Fibroblast of skin of back (primary cell): ENCODE measurements around the gene AKT2.

Experiments used
- DNase-seq: peaks from one replicate; pipeline ENCODE4 v3.0.0-alpha.2; 2013

Gene AKT2

DNA sequence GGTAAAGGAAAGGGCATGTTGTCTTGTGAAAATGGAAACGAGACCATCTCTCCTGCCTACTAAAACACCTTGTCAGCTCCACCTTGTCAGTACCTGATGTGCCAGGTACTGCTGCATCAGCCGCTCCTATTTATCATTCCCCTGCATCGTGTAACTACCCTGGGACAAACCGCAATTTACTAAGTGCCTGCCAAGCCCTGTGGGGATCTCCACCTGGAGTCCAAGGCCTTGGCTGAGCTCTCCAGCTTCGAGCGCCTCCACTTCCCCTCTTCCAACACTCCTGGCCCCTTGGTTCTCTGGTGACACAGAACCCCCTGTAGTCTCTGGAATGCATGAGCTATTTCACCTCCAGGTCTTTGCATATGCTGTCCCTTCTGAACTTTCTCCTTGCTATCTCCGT lies 32.8 kb downstream of the AKT2 start:
- DNase-seq = no peak

DNA sequence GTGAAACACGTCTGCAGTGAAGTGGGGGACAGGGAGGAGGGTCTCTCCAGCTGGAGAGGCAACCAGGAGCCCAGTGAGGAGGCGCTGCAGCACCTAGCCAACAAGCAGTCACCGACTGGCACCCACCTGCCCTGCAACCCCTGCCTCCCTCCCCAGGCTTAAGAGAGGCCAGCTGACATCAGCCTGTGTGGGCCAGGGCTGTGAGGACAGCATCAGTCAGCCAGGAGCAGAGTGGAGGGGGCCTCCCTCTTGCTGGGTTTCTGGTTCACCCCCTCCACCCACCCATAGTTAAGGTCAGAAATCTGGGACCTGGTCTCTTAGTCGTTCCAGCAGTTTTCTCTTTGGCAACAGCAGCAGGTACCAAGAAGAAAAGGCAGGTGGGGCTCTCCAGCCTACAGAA lies 33.2 kb downstream of the AKT2 start:
- DNase-seq = no peak

DNA sequence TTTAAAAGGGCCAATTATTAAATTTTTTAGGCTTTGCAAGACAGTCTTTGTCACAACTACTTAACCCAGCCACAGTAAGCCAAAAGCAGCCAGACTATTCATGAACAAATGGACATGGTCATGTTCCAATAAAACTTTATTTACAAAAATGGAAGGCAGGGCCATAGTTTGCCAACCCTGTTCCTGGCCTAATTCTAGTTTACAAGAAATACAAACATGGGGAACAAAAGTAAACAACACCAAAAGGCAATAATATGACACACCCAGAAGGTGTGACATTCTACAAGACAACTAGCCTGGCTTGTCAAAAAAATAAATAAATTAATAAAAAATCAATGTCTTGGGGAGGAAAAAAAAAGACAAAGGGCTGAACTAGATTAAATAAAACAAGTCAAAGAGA lies 33.9 kb downstream of the AKT2 start:
- no peak for DNase-seq

DNA sequence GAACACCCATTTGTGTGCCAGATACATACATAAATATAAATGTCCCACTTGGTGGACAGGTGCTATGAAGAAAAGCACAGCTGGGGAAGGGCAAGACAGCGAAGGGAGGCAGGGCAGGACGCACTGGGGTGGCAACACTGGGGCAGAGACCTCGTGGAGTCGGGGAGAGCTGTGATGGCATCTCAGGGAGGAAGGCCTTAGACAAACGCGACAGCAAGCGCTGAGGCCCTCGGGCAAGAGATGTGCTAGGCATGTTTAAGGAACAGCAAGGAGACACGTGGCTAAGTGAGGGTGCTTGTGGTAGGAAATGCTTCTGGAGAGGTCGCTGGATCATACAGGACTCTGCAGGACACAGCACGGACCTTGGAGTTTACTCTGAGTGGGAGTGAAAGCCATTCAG lies 35.4 kb downstream of the AKT2 start:
- DNase-seq = no peak

DNA sequence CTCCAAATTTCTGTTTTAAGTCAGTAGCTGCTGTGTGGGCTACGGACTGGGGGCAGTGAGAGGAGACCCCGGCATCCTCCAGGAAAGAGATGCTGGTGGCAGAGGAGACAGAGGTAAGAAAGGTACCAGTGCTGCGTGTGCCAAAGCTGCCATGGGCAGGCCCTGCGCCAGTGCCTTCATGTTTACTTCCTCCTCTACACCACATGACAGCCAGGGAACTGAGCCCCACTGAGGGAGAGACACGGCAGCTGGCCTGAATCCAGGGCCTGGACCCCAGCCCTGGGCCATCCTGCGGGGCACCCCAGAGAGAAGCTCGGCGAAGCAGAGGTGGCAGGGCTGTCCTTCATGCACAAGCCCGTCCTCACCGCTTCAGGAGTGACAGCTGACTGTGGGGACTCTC lies 35.9 kb downstream of the AKT2 start:
- no peak for DNase-seq

DNA sequence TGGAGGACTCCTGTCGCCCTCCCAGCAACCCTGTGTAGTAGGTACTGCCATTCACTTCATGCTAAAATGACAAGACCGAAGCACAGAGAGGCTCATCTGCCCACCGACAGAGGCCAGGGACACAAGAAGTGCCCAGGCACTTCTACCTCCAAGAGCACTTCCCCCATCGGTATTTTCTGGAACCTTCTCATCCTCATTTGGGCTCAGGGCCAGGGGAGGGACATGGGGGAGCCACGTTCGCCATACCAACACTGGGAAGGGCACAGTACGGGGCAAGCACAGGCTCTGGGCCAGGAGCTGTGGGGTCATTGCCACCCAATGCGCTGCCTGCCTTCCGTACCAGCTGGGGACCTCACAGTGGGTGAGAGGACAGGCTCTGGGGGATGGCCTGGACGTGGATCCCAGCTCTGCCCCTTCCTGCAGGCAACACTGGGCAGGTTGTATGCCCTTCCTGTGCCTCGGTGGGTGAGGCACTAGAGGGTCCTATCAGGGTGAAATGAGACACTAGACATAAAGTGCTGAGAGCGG lies 37.3 kb downstream of the AKT2 start:
- no peak for DNase-seq

DNA sequence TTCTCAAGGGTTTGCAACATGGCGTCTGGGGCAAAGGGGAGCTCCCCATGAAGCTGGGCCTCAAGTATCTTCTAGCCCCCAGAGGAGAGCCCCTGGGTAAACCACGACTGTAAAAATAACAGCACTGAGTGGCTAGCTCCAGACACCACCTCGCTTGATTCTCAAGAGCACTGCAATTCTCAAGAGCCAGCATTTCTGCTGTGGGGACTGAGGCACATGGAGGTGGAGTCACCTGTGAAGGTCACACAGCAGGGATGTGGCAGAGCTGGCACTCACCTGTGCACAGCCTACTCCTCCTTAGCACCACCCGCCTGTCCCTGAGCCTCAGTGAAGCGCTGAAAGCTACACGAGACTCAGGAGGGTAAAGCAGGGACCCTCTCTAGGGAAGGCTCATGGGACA lies 38.0 kb downstream of the AKT2 start:
- no peak for DNase-seq

DNA sequence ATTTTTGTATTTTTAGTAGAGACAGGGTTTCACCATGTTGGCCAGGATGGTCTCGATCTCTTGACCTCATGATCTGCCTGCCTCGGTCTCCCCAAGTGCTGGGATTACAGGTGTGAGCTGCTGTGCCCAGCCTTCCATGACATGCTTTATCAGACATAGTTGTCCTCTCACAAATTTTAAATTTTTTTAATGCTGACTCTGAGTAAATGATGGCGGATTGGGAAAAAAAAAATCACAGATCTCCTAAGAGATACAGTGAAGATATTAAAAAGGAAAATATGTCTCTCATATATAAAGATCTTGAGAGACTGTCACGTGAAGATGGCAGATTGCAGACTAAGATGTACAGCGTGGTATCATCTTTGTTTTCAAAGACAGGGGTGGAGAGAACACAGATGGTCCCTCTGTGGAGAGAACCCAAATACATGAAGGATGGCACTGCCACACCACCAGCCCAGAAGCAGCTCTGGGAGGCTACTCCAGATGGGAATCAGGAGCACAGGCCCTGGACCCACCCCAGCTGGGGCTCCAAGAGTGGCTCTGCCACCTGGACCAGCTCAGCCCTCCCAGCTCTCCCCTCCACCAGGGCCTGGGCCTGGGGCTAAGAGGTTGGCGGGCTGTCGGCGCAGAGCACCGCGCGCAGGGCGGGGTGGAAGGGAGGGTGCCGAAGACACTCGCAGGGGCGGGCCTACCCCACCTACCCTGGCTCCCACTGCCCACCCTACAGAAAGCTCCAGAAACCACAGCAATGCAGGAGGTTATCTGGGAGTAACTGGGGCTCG lies 38.7 kb downstream of the AKT2 start:
- no peak for DNase-seq

DNA sequence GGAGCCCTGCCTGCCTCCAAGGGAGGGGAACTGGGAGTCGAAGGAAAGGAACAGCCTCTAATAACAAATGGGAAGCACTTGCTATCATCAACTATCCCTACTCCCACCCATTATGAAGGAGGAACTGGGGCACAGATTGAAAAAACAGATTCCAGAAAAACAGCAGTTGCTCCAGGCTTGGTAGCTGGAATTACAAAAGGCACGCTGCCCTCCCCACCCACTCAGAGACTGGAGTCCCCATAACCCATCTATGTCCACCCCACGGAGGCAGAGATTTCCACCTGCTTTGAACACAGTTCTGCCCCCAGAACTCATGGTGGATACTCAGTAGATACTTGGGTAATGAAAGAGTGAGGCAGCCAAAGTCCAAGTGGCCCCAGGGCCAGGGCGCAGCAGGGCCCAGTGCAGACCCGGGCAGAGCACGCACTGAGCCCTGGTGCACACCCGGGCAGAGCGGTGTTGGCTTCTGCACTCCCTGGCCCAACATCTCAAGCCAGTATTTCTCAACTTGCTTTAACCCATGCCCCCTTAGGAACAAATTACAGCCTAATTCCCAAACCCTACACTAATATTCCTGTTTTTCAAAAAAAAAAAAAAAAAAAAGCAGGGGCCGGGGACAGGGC lies 39.5 kb downstream of the AKT2 start:
- no peak for DNase-seq

DNA sequence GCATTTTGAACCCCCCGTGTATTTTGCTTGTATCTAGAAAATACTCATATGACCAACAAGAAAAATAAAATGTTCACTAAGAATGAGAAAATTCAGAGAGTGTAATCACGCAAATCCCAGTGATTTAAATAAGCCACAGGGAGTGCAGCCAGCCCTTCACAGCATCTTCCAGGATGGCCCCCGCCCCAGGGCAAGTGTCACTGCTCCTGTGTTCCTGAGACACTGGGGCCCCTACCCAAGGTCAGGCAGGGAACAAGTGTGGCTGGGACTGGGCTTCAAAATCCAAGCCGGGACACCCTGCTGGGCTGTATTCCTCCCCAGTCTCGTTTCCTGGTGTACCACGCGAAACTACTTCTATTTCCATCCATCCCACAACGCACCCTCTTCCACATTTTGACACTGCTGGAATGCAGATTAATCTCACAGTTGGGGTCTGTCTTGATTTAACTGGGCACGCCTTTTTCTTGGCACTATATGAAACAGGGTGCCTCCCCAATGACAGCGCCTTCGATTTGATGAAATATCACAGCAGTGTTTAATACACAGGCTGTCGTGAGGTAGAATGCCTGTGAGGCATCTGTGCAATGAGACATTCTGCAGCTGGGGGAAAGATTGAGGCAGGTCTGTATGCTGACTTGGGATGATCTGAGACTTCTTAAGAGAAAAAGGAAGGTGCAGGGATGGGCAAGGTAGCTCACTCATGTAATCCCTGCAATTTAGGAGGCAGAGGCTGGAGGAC lies 40.4 kb downstream of the AKT2 start:
- no peak for DNase-seq

DNA sequence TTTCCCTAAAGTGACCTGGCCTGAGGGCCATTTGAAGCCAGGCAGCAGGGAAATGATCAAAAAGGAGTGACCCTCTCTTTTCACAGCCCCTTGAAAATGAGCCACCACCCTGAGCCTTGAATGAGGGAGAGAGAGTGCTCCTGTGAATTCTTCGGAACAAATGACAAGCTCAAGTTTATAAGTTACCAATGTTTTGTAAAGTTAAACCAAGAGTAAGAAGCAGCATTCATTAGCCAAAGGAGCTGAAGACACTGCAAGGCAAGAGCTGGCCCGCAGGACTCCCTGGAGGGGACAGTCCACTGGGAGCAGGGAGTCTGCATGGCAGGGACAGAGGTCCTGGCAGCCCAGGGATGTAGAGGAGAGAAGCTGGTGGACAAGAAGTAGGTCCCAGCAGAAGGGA lies 42.0 kb downstream of the AKT2 start:
- DNase-seq = no peak

DNA sequence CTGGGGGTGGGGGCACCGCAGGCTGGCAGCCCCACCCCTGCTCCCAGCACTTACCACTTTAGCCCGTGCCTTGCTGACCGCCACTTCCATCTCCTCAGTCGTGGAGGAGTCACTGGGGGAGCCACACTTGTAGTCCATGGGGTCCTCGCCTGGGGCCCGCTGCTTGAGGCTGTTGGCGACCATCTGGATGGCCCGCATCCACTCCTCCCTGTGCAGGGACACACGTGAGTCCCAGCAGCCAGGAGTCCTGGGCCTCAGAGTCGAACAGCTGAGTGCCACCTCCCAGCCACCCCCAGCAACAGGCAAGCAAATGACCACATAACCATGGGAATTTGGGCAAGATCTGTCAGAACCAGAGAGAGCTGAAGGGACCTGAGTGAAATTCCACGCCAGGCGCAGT lies 42.7 kb downstream of the AKT2 start:
- no peak for DNase-seq

DNA sequence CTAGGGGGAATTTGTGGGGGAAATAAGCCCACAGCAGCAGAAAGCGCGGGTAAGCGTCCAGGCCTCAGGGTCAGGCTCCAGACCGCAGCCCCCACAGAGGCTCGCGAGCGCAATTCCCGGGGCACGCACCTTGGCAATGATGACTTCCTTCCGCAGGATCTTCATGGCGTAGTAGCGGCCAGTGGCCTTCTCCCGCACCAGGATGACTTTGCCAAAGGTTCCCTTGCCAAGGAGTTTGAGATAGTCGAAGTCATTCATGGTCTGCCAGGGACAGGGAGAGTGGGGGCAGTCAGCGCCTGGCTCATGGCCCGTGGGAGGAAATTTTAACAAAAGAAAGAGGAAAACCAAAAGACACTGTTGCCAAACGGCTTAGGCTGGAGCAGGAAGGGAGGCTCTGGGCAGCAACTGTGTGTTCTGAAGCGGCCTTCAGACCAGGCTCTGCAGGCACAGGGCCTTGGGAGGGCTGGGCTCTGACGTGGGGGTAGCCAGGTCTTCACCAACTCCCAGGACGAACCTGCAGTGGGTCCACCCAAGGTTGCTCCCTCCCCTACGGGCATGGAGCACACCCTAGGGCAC lies 43.2 kb downstream of the AKT2 start:
- DNase-seq = no peak

DNA sequence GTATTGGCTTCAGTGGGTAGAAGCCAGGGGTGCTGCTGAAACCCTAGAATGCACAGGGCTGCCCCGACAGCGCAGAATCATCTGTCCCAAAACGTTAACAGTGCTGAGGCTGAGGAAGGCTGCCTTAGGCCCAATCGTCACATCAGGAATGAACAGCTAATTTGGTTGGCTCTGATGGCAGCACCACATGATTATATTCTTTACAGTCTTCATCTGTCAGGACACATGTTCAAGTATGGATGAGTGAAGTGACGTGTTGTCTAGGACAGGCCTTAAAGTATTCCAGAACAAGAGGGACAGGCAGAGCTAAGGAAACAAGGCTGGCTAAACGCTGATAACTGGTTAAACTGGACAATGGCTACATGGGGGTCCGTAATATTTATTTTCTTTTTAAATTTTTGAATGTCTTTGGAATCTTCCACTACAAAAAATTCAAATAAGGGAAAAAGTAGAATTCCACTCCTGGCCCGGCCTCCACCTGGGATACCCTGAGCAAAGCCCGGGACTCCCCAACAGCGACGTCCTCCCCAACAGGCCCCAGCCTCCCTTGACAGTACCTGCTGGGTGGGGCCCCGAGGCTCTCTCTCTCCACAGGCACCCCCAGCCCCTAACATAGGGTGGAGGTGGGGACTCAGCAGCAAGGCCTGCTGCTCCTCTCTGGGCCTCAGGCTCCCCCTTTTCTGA lies 43.9 kb downstream of the AKT2 start:
- DNase-seq = no peak

DNA sequence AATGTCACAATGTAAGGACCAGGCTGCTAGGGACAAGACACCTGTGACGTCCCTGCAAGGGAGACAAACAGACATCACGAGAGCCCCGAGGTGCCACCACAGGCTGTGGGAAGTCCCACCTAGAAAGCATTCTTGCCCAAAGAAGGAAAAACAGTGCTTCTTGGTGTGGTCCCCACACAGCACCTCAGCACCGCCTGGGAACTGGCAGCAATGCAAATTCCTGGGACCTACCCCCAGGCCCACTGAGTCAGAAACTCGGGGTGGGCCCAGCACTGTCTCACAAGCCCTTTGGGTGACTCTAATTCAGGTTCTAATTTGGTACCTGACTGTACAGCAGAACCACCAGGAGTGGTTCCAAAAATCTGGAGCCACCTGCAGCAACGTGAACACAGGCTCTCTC lies 44.8 kb downstream of the AKT2 start:
- no peak for DNase-seq

DNA sequence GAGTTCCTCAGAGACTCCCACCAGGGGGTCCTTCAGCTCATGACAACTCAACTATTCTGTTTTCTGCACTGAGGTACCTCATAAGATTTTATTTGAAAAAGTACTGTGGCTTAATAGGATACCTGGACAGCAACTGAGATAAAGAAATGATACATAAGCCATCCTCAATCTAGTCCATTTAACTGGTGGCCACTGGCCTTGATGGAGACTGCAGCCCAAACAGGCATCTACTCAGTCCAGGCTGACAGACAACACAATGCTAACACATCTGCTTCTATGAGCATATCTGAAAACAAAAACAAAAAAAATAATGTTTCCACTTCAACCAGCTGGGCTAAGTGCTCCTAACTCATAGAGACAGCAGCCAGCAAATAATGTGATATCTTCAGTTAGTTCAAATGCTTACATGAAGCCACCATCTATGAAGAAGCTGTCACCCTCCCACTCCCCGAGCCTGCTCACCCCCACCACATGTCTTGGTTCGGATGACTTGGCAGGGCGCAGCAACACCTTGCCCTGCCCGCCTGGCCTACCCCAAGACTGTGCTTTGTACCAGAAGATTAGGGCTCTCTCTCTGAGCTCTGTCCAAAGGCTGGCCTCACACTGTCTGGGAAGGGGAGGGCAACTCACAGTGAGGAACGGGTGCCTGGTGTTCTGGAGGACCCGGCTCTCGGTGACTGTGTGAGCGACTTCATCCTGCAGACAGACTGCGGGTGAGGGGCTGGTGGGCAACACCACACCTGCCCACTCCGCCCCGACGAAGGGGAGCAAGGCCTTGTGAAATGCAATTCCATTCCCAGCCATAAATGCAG lies 45.5 kb downstream of the AKT2 start:
- no peak for DNase-seq

DNA sequence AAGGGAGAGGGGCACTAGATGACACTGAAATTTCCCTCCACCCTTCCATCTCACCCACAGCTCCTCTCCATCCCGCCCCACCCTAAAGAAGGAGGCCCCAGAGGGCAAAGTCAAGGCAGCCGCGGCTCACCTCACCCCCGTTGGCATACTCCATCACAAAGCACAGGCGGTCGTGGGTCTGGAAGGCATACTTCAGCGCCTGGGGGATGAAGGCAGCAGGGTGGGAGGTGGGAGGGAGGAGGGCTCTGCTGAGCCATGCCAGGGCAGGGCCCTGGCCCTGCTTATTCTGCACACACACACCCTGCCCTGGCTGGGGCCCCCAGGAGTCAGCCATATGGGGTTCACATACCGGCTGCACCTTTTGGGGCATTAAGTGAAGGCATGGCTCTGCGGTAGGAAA lies 46.4 kb downstream of the AKT2 start:
- DNase-seq = no peak

DNA sequence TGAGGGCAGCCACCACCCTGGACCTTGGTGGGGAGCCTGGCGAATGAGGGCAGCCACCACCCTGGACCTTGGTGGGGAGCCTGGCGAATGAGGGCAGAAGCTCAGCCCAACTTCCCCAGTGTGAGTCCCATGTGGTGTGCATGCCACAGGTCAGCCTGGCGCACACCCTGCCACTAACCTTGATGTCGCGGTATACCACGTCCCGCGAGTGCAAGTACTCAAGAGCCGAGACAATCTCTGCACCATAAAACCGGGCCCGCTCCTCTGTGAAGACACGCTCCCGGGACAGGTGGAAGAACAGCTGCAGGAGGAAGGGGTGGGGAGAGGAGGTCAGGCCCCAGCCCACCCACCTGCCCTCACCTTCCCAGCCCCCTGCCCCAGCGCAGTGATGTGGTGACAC lies 47.4 kb downstream of the AKT2 start:
- DNase-seq = no peak

DNA sequence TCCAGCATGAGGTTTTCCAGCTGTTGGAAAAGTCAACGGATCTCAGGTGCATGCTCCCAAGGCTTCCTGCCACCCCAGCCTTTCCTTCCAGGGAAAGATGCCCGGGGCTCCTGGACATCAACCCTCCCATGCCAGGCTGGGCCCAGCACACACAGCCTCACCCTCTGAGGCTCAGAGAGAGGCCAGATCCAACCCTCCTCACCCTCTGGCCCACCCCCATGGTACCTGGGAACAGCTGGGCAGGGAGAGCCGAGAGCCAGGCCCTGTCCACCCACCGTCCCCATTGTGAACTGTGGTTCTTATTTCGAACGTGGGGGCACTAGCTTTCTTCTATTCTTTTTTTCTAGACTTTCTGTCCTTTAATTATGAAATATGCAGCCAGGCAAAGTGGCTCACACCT lies 48.8 kb downstream of the AKT2 start:
- DNase-seq = no peak

DNA sequence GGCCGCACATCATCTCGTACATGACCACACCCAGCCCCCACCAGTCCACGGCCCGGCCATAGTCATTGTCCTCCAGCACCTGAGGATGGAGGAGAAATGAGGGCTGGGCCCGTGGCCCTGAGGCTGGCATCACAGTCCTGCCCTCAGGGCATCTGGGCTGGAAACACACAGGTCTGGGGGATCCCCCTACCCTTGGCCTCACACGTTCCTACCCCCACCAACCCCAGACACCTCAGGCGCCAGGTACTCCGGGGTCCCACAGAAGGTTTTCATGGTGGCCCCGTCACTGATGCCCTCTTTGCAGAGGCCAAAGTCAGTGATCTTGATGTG lies 49.2 kb downstream of the AKT2 start:
- no peak for DNase-seq

DNA sequence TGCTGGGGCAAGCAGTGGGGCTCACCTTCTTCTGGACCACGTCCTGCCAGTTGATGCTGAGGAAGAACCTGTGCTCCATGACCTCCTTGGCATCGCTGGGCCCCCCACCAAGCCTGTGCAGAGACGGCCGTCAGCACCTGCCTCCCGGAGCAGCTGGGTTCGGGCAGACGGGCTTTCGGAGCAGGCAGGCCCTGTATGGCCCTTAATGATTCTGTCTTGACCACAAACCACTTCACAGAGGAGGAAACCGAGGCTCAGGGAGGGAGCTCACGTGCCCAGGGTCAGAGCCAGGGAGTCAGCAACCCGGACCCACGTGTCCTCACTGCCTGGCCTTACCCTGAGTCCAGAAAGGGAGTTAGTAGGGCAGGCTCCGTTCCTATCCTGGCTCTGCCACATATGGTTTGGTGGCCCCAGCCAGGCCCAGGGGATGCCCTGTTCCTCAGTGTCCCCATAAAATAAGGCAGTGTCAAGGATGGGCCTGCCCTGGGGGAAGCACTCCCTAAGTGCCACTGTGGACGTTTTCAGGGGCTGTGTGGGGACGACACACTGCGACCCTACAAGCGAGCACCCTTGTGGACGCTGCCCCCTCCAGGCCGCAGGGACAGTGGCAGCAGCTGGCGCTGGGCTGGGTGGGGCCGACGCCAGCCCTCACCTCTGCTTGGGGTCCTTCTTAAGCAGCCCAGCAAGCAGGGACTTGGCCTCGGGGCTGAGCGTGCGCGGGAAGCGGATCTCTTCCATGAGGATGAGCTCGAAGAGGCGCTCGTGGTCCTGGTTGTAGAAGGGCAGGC lies 49.7 kb downstream of the AKT2 start:
- DNase-seq = no peak
